OCI-LY1 (cell line): Measurements from ENCODE around the gene ABCB11.

Experiments
- CTCF ChIP-seq: fragments of 200-600 bp; sonication (generic), shearing (Covaris generic); IDR thresholded peaks from 2 replicates; pipeline ENCODE4 v1.5.1; 2017; ENCODE audit warnings: mild to moderate bottlenecking, antibody characterized with exemption, low read length, moderate library complexity, mixed read lengths
- EZH2 ChIP-seq: fragments of 200-600 bp; sonication (generic), shearing (Covaris generic); IDR thresholded peaks from 2 replicates; pipeline ENCODE4 v1.8.0; 2017; ENCODE audit warnings: borderline replicate concordance, mixed run types, mild to moderate bottlenecking, antibody characterized with exemption, low read length, moderate library complexity, mixed read lengths

GRCh38 chr2:168897449-168897848, 133.7 kb downstream of the ABCB11 start:
- TF ChIP-seq CTCF (no peak), EZH2 (no peak)
